Measurements from ENCODE around the gene GABRB3. TPM values are rescaled to one million over a fixed set of nuclear protein-coding genes. Genes with fewer than 3 reads are reported as not detected.

The GABRB3 gene
- total and polyA plus RNA-seq, 2 of the 8 experiments (the other 6 are each of a cell fraction or from before 2014, with no cell fraction given) = 98.8 to 163 TPM

DNA sequence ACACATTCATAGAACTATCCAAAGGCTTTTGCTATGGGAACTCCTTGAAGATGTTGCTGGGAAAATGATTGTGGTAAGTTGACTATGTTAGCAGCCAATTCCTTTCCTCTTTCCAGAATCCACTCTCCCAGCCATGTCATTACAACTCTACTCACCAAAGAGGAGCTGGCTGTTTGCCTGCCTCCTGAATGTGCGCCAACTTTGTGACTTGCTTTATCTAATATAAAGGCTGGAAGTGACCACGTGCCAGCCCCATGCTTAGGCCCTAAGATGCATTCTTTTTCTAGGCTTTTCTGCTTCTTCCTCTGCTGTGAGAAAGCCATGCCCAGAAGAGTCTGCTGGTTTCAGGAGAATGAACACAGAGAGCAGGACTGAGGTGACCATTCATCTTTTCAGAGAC, 182.2 kb downstream of the GABRB3 start:
- H4K20me1 ChIP-seq (replicated peaks in 1 of 2; ENCODE audit: control insufficient read depth in 1 of 2, insufficient read depth in 2 of 2, low read length in 2 of 2) = no peaks in the 10 kb centered on the region
- POLR2A ChIA-PET (ENCODE audit: partially characterized antibody) = no interaction called here

More for the DNA sequence above, 182.2 kb downstream of the GABRB3 start:
- H3K23ac ChIP-seq (ENCODE audit: insufficient read length) = no peak overlapping the region
- H3K4me3 ChIP-seq (ENCODE audit: extremely low read depth in 1 of 4, insufficient read depth in 2 of 4, low read depth in 3 of 4, low read length in 4 of 4) = no peak overlapping the region
- H3K56ac ChIP-seq (replicated peaks; ENCODE audit: insufficient read length, low read depth, low read length) = no peak overlapping the region
- no peak overlapping the region for H2AK5ac ChIP-seq (ENCODE audit: low read depth, low read length)
- H4K91ac ChIP-seq (replicated peaks; ENCODE audit: insufficient read length, low read length) = no peak overlapping the region
- H3K27ac ChIP-seq (ENCODE audit: low read depth, low read length) = no peak overlapping the region
- no peak for FAIRE-seq
- H3K79me1 ChIP-seq (ENCODE audit: low read depth, low read length) = no peaks in the 10 kb centered on the region; the same call in none of the 2 replicates
- no peak overlapping the region for H2BK120ac ChIP-seq (replicated peaks; ENCODE audit: low read depth, low read length)
- no peaks in the 10 kb centered on the region for H3K9me3 ChIP-seq (ENCODE audit: insufficient read depth in 2 of 2, low read depth in 1 of 2, low read length in 1 of 2)
- no peak overlapping the region for H3K18ac ChIP-seq (ENCODE audit: extremely low read depth, low read length)
- no peaks in the 10 kb centered on the region for H3K27me3 ChIP-seq (replicated peaks in 1 of 4; ENCODE audit: control insufficient read depth in 3 of 4, extremely low read depth in 1 of 4, insufficient read depth in 3 of 4, low read length in 3 of 4)
- H4K5ac ChIP-seq (ENCODE audit: insufficient read length, low read depth, low read length) = no peak overlapping the region
- H3K23me2 ChIP-seq (ENCODE audit: low read depth, low read length) = no peaks in the 10 kb centered on the region
- no peak overlapping the region for H2BK12ac ChIP-seq (ENCODE audit: low read depth, low read length)
- no peak overlapping the region for H2BK20ac ChIP-seq (ENCODE audit: low read length)
- H3K14ac ChIP-seq (ENCODE audit: insufficient read length) = no peak overlapping the region
- H2BK5ac ChIP-seq (ENCODE audit: low read depth, low read length) = no peak overlapping the region
- no peaks in the 10 kb centered on the region for H3K36me3 ChIP-seq (ENCODE audit: control insufficient read depth in 2 of 4, insufficient read depth in 4 of 4, low read length in 3 of 4)
- H3K79me2 ChIP-seq (ENCODE audit: control insufficient read depth in 1 of 2, insufficient read depth in 2 of 2, low read length in 2 of 2) = peaks cover 0 to 19% of the 10 kb centered on the region in 2 experiments; a peak in 2 of 4 replicates
- H3K4ac ChIP-seq (replicated peaks; ENCODE audit: insufficient read length, low read depth, low read length) = no peak overlapping the region
- H4K8ac ChIP-seq (ENCODE audit: extremely low read depth, insufficient read depth, low read length) = no peak overlapping the region
- no peak overlapping the region for H3K9ac ChIP-seq (replicated peaks in 1 of 4; ENCODE audit: extremely low read depth in 1 of 4, low read depth in 3 of 4, low read length in 3 of 4)
- H3K4me2 ChIP-seq (ENCODE audit: insufficient read depth in 1 of 2, low read depth in 2 of 2, low read length in 2 of 2) = no peak overlapping the region
- H2AFZ ChIP-seq (ENCODE audit: low read length) = no peak overlapping the region
- CTCF ChIA-PET (ENCODE audit: partially characterized antibody) = interaction anchor here (1.9 kb wide), 1 partner anchor 9 kb away, joined by 5 read pairs; no protein-coding TSS in a partner anchor
- H2BK15ac ChIP-seq (ENCODE audit: low read length) = no peak overlapping the region
- H3K4me1 ChIP-seq (replicated peaks in 1 of 4; ENCODE audit: control insufficient read depth in 3 of 4, insufficient read depth in 4 of 4, low read length in 3 of 4) = no peaks in the 10 kb centered on the region
- no peak for DNase-seq (ENCODE audit: low read depth in 1 of 2, low spot score in 2 of 2)
- WGBS, 2 experiments (ENCODE audit: extremely low coverage in 1 of 2, insufficient coverage in 1 of 2, insufficient read length in 1 of 2, insufficient replicate concordance in 2 of 2, low coverage in 1 of 2, low lambda C conversion rate in 2 of 2, missing lambda C conversion rate in 1 of 2) = 94% methylated on average over 2 of the region's 2 CpGs; no CpG with 5 or more reads in 1 of the 2 experiments

Measured in H1 (cell line).